HepG2 (cell line): ENCODE data around the gene L3MBTL1. TPM values are rescaled to one million over a fixed set of nuclear protein-coding genes. Genes with fewer than 3 reads are reported as not detected.

Experiments used
- AHR ChIP-seq: IDR thresholded peaks from 2 replicates; pipeline ENCODE4 v1.6.1; 2018; ENCODE audit warnings: missing genetic modification reagents, missing compliant biosample characterization
- CCDC6 ChIP-seq: sonication (generic); formaldehyde crosslinking; IDR thresholded peaks from 2 replicates; pipeline ENCODE4 v1.8.1; 2022; ENCODE audit warnings: mild to moderate bottlenecking, missing genetic modification reagents, moderate library complexity
- FOXA3 ChIP-seq: IDR thresholded peaks from 2 replicates; pipeline ENCODE4 v1.6.1; 2016; ENCODE audit warnings: missing genetic modification reagents, missing compliant biosample characterization
- FOXM1 ChIP-seq: sonication (generic); formaldehyde crosslinking; IDR thresholded peaks from 2 replicates; pipeline ENCODE4 v1.5.0; 2020; ENCODE audit warnings: missing genetic modification reagents
- GATAD2A ChIP-seq: IDR thresholded peaks from 2 replicates; pipeline ENCODE4 v1.6.1; 2016
- KDM4B ChIP-seq: sonication (generic); formaldehyde crosslinking; IDR thresholded peaks from 2 replicates; pipeline ENCODE4 v1.4.0; 2020; ENCODE audit warnings: missing genetic modification reagents
- KLF9 ChIP-seq: IDR thresholded peaks from 2 replicates; pipeline ENCODE4 v1.6.1; 2016; ENCODE audit warnings: low read depth
- NFYC ChIP-seq: IDR thresholded peaks from 2 replicates; pipeline ENCODE4 v1.6.1; 2016; ENCODE audit warnings: missing genetic modification reagents, missing compliant biosample characterization
- ONECUT2 ChIP-seq: sonication (generic); formaldehyde crosslinking; IDR thresholded peaks from 2 replicates; pipeline ENCODE4 v1.4.0; 2020; ENCODE audit warnings: missing genetic modification reagents
- SP1 ChIP-seq, 2 experiments: fragments of 450-650 bp in 1 of 2; sonication (generic) in 1 of 2; formaldehyde crosslinking in 1 of 2; IDR thresholded peaks; 2 replicates each; pipeline versions ENCODE4 v1.4.0 to v1.6.1; 2016 to 2020; ENCODE audit warnings: missing genetic modification reagents in 1 of 2
- SRY ChIP-seq: sonication (generic); formaldehyde crosslinking; IDR thresholded peaks from 2 replicates; pipeline ENCODE4 v1.8.0; 2022; ENCODE audit warnings: mild to moderate bottlenecking, missing genetic modification reagents
- THAP11 ChIP-seq: IDR thresholded peaks from 2 replicates; pipeline ENCODE4 v1.6.1; 2016; ENCODE audit warnings: missing biosample characterization, missing genetic modification reagents
- WIZ ChIP-seq: sonication (generic); formaldehyde crosslinking; IDR thresholded peaks from 2 replicates; pipeline ENCODE4 v1.5.1; 2020; ENCODE audit warnings: mild to moderate bottlenecking, missing genetic modification reagents
- ZBTB14 ChIP-seq: sonication (generic); formaldehyde crosslinking; IDR thresholded peaks from 2 replicates; pipeline ENCODE4 v1.4.0; 2020; ENCODE audit warnings: missing genetic modification reagents
- ZBTB21 ChIP-seq: sonication (generic); formaldehyde crosslinking; IDR thresholded peaks from 2 replicates; pipeline ENCODE4 v1.4.0; 2020; ENCODE audit warnings: missing genetic modification reagents
- ZNF790 ChIP-seq: sonication (generic); formaldehyde crosslinking; IDR thresholded peaks from 2 replicates; pipeline ENCODE4 v1.8.0; 2022; ENCODE audit warnings: missing genetic modification reagents, mild to moderate bottlenecking, borderline replicate concordance
- polyA plus RNA-seq, 8 experiments: library from polyadenylated mRNA; depleted of rRNA in 3 of 8; stranded (reverse) in 7 of 8; unstranded in 1 of 8; fragments of >200 nt; fragmentation: Illumina TruSeq in 4 of 8; extraction: Trizol in 4 of 8; gene quantifications; 2 replicates each; pipeline versions ENCODE4 v1.2.1 to v1.2.3, GENCODE V29; 2011 to 2016; ENCODE audit warnings: low read depth in 4 of 8, missing spikeins in 1 of 8, mixed read lengths in 1 of 8; ENCODE audit not compliant: insufficient read depth in 1 of 8
- total RNA-seq, 5 experiments: library from RNA; depleted of rRNA; stranded (reverse); fragments of >200 nt; fragmentation: Illumina TruSeq; extraction: Trizol; gene quantifications; 2 replicates each; pipeline ENCODE4 v1.2.3, GENCODE V29; 2016; ENCODE audit warnings: low read depth in 1 of 5

Gene L3MBTL1
- total and polyA plus RNA-seq, 2 of the 13 experiments (the other 11 are each of a cell fraction or from before 2014, with no cell fraction given) = 9.0 to 17.8 TPM

- TF ChIP-seq SRY (CRISPR knock-in tag) (peak; percentile 74; the same call in 1 of the 2 replicates), FOXM1 (CRISPR knock-in tag) (no peak), AHR (peak; percentile 28; the same call in 1 of the 2 replicates), THAP11 (CRISPR knock-in tag) (peak; percentile 67; the same call in 1 of the 2 replicates), ZBTB21 (peak; percentile 47; the same call in 1 of the 2 replicates), KLF9 (CRISPR knock-in tag) (peak; percentile 86; the same call in 1 of the 2 replicates), GATAD2A (CRISPR knock-in tag) (peak; percentile 81), ZNF790 (peak; percentile 61; the same call in 1 of the 2 replicates), ONECUT2 (no peak), SP1 (IDR thresholded peaks at IDR 0.05) (no peak), SP1 (CRISPR knock-in tag; IDR thresholded peaks at IDR 0.05) (peak; percentile 68), KDM4B (CRISPR knock-in tag) (peak; percentile 82; the same call in 1 of the 2 replicates), CCDC6 (CRISPR knock-in tag) (peak; percentile 90), ZBTB14 (CRISPR knock-in tag) (peak; percentile 44; the same call in 1 of the 2 replicates), NFYC (CRISPR knock-in tag) (peak; percentile 56; the same call in 1 of the 2 replicates), WIZ (peak; percentile 77; the same call in 1 of the 2 replicates), FOXA3 (CRISPR knock-in tag) (peak; percentile 77)
- TF ChIP-seq, all 625 proteins: peak for 368
These were observed 23.0 kb downstream of the L3MBTL1 start (continued) for GRCh38 chr20:43530321-43531090.
